ENCODE data around the gene CERS6.
"Not testable (repeated sequence)": the region's sequence is repeated elsewhere in the genome, so short reads cannot be mapped to it uniquely, and the experiment has no call there.

CERS6 gene

GRCh38 chr2:168469281-168469988, 13.4 kb downstream of the CERS6 start:
- DNase-seq, result no peak

GRCh38 chr2:168470320-168471162, 14.5 kb downstream of the CERS6 start:
- no peak for DNase-seq

GRCh38 chr2:168471163-168471475, 15.0 kb downstream of the CERS6 start:
- no peak for DNase-seq

DNA sequence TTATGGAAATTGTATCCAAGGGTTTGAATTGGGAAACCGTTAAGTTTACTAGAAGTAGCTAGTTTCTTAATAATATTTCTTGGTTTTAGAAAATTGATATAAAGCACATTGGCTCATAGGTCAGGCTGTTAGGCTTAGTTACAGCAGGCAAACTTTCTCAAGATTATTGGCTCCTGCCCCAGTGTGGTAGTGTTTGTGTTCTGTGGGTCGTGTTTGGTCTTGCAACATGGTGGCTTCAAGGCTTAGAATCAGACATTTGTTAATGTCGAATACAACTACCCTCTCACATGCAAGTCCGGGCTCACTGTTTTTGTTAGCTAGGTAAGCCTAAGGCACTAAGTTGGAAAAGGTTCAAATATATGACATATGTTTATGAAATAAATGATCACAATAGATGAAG, 19.6 kb downstream of the CERS6 start:
- no peak for DNase-seq

GRCh38 chr2:168478206-168478605, 22.1 kb downstream of the CERS6 start:
- no peak for DNase-seq

DNA sequence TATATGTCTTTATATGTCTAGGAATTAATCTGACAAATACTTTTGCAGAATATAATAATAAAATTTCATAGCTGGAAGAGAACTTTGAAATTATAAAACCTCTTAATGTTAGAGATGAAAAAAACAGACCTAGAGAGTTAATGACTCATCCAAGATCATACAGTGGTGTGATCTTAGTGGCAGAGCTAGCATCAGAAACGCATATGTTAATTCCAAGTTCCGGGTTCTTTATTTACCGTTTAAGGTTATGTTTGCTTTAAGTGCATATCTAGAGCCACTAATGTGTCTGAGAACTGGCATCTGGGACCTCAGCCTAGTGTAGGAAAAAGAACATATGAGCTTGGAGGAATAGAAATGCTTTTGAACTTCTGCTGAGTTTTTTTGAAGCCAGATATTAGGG, 24.3 kb downstream of the CERS6 start:
- no peak for DNase-seq

- no peak for DNase-seq
Measured at GRCh38 chr2:168480825-168481585, 24.9 kb downstream of the CERS6 start.

GRCh38 chr2:168482269-168482668, 26.2 kb downstream of the CERS6 start:
- DNase-seq, result no peak

- no peak for DNase-seq
Measured at GRCh38 chr2:168482952-168483831, 27.1 kb downstream of the CERS6 start.

- no peak for DNase-seq
Measured at GRCh38 chr2:168486477-168486876, 30.4 kb downstream of the CERS6 start.

- DNase-seq, result no peak
Measured at GRCh38 chr2:168490015-168490874, 34.2 kb downstream of the CERS6 start.

DNA sequence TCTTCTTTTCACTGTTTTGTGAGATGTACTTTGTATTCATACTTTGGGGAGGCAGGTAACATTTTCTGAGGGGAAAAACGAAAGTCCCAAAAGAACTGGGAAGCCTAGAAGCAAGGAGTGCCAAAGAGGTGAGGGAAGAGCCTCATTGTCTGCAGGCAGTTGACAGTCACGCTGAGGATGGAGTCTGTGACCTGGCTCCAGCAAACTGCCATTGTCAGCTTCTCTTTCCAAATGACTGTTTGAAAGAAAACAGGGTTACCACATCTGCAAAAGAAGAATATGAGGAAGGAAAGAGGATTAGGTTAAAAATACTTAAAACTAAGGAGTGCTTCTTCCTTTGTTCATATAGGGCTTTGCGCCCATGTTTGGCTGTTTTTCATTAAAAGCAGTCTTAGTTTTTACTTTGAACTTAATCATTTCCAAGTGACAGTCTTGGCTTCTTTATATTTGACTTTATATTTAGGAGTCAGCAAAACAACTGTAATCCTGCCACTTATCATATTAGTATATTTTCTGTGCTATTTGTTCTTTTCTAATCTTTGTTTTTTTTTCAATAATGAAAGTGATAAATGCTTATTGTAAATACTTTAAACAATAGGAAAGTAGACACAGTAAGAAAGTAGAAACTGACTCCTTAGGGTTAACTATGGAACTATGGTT, 35.0 kb downstream of the CERS6 start:
- no peak for DNase-seq

DNA sequence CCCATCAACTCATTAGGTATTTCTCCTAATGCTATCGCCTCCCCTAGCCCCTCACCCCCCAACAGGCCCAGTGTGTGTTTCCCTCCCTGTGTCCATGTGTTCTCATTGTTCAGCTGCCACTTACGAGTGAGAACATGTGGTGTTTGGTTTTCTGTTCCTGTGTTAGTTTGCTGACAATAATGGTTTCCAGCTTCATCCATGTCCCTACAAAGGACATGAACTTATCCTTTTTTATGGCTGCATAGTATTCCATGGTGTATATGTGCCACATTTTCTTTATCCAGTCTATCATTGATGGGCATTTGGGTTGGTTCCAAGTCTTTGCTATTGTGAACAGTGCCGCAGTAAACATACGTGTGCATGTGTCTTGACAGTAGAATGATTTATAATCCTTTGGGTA, 35.7 kb downstream of the CERS6 start:
- not testable (repeated sequence) for DNase-seq

- DNase-seq, result not testable (repeated sequence)
Measured at GRCh38 chr2:168493219-168493618, 37.1 kb downstream of the CERS6 start.

- no peak for DNase-seq
Measured at GRCh38 chr2:168494190-168494711, 38.2 kb downstream of the CERS6 start.

DNA sequence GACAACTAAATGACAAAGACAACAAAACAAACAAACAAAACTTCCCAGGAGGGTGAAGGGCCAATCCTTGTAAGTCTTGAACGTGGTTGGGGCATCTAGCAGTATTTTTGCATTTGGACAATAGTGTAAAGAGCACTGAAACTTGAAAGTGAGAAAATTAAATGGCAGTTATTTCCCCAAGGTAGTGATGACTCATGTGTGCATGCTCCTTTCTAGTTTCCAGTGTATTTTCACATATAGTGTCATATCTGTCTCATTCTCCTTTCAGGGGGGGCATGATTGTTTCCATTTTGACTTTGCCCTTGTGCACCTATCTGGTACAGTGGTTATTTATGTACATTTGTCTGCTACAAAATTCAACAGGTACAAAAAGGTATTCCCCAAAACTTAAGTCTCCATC, 39.5 kb downstream of the CERS6 start:
- DNase-seq, result no peak

DNA sequence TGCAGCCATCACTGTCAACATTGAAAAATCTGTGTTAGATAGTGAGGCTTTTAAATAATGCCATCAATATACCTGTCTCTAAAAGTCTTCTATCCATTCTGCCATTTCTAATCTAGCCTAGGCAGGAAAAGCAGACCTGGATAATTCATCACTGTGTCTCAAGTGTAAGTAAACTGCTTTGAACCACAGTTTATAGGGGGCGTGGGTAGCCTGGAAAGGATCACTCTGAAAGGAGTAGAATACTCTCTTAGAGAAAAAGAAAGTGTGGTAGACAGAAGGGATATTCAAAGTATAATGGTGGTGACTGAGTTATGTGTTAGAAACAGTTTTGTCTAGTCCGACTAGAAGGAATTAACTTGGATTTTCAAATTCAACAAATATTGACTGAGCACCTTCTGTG, 40.8 kb downstream of the CERS6 start:
- no peak for DNase-seq

DNA sequence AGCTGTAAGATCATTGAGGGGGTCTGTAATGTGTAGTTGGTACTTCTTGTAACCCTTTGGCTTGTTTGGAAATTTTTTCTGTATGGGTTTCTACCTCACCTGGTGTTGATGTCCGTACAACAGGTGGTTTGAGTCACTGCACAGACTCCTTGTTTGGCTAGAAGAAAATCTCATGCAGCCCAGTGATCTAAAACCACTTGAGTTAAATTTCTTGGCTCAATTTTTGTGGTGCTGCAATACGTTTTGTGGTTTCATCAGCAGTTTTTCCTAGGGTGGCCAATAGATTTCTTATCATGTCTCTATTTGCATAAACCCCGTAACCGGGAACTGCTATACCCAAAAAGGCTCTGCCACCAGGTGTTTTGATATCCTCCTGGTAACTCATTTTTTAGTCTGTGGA, 43.4 kb downstream of the CERS6 start:
- DNase-seq, result no peak

- DNase-seq, result no peak
Measured at GRCh38 chr2:168500516-168500915, 44.4 kb downstream of the CERS6 start.

GRCh38 chr2:168501466-168502065, 45.5 kb downstream of the CERS6 start:
- no peak for DNase-seq
